B cell (primary cell): ENCODE measurements around the gene BRD3. TPM values are rescaled to one million over a fixed set of nuclear protein-coding genes. Genes with fewer than 3 reads are reported as not detected.

Experiments used
- ATAC-seq: fragments of 200-7000 bp; cut with Tn5 transposase; one replicate; pipeline ENCODE4 v1.10.0; 2021; ENCODE audit warnings: low read depth, mild to moderate bottlenecking, moderate number of reproducible peaks, moderate library complexity
- CTCF ChIA-PET: fragments of 350-600 bp; sonication (Branson Sonifier 250); formaldehyde crosslinking; loops from one replicate; lab custom pipeline; 2021; ENCODE audit warnings: antibody characterized with exemption, inconsistent platforms; lab: Charles Lee
- POLR2A ChIA-PET: fragments of 350-600 bp; sonication (Branson Sonifier 250); formaldehyde crosslinking; loops from one replicate; lab custom pipeline; 2021; ENCODE audit warnings: antibody characterized with exemption; lab: Charles Lee
- DNase-seq: peaks from one replicate; pipeline ENCODE4 v3.0.0; 2013
- H2AFZ ChIP-seq: 2 replicates; pipeline ENCODE4 v1.6.1; 2012; ENCODE audit warnings: mild to moderate bottlenecking, low read depth, low read length; ENCODE audit not compliant: insufficient read depth, poor library complexity, severe bottlenecking
- H3K27ac ChIP-seq, 2 donors: 1 replicate in 1 of 2; 2 replicates in 1 of 2; pipeline ENCODE4 v1.5.1; 2012 to 2013; ENCODE audit warnings: low read length in 2 of 2, mild to moderate bottlenecking in 2 of 2, moderate library complexity in 1 of 2
- H3K27me3 ChIP-seq, 4 experiments: fragments of 200-600 bp in 1 of 4; sonication (generic) in 1 of 4; replicated peaks in 1 of 4; 1 replicate in 2 of 4; 2 replicates in 2 of 4; pipeline versions ENCODE4 v1.6.1 to v1.7.0; 2013 to 2016; ENCODE audit warnings: low read length in 3 of 4, mild to moderate bottlenecking in 2 of 4, mixed read lengths in 1 of 4, moderate library complexity in 1 of 4; ENCODE audit not compliant: insufficient read depth in 4 of 4, control insufficient read depth in 3 of 4; ENCODE audit errors: control extremely low read depth in 1 of 4
- H3K36me3 ChIP-seq, 2 experiments: replicated peaks in 1 of 2; 1 replicate in 1 of 2; 2 replicates in 1 of 2; pipeline versions ENCODE4 v1.6.1 to v1.7.1; 2013; ENCODE audit warnings: low read length in 1 of 2; ENCODE audit not compliant: insufficient read depth in 2 of 2, control insufficient read depth in 1 of 2; ENCODE audit errors: control extremely low read depth in 1 of 2, extremely low read depth in 1 of 2
- H3K4me1 ChIP-seq, 2 donors: fragments of 200-600 bp in 1 of 2; sonication (generic) in 1 of 2; 1 replicate in 1 of 2; 2 replicates in 1 of 2; pipeline versions ENCODE4 v1.5.1 to v1.6.1; 2013 to 2017; ENCODE audit warnings: low read length in 2 of 2; ENCODE audit not compliant: control insufficient read depth in 2 of 2, insufficient read depth in 2 of 2
- H3K4me2 ChIP-seq: replicated peaks from 2 replicates; pipeline ENCODE3; 2012; ENCODE audit warnings: mild to moderate bottlenecking, low read depth, low read length; ENCODE audit not compliant: poor library complexity, severe bottlenecking
- H3K4me3 ChIP-seq, 5 experiments: fragments of 200-600 bp in 1 of 5; sonication (generic) in 1 of 5; 1 replicate in 3 of 5; 2 replicates in 2 of 5; pipeline versions ENCODE4 v1.5.1 to v1.7.0; 2011 to 2016; ENCODE audit warnings: low read length in 4 of 5, mild to moderate bottlenecking in 4 of 5, low read depth in 2 of 5, control low read depth in 1 of 5, moderate library complexity in 1 of 5; ENCODE audit not compliant: insufficient read depth in 1 of 5; ENCODE audit errors: control extremely low read depth in 1 of 5, extremely low read depth in 1 of 5
- H3K79me2 ChIP-seq: fragments of 200-600 bp; sonication (generic); one replicate; pipeline ENCODE4 v1.6.0; 2016; ENCODE audit warnings: low read length; ENCODE audit not compliant: control insufficient read depth, insufficient read depth
- H3K9ac ChIP-seq: fragments of 200-600 bp; sonication (generic); 2 replicates; pipeline ENCODE4 v1.6.1; 2017; ENCODE audit warnings: mild to moderate bottlenecking, low read length, moderate library complexity
- H3K9me3 ChIP-seq, 3 donors: one replicate each; pipeline versions ENCODE4 v1.6.1 to v1.7.1; 2013; ENCODE audit warnings: low read length in 2 of 3; ENCODE audit not compliant: control insufficient read depth in 2 of 3, insufficient read depth in 1 of 3; ENCODE audit errors: control extremely low read depth in 1 of 3
- H4K20me1 ChIP-seq: 2 replicates; pipeline ENCODE4 v1.6.0; 2012; ENCODE audit warnings: mild to moderate bottlenecking, low read length; ENCODE audit not compliant: insufficient read depth, control insufficient read depth, poor library complexity, severe bottlenecking
- H3K27ac Mint-ChIP-seq: one replicate; pipeline ENCODE4 v1.8.0; 2021; ENCODE audit warnings: mixed read lengths
- H3K27me3 Mint-ChIP-seq: one replicate; pipeline ENCODE4 v1.8.0; 2021; ENCODE audit warnings: mixed read lengths
- H3K4me1 Mint-ChIP-seq: one replicate; pipeline ENCODE4 v1.8.0; 2021; ENCODE audit warnings: mixed read lengths
- H3K4me3 Mint-ChIP-seq: one replicate; pipeline ENCODE4 v1.8.0; 2021; ENCODE audit warnings: mixed read lengths
- H3K9me3 Mint-ChIP-seq: one replicate; pipeline ENCODE4 v1.8.0; 2022; ENCODE audit warnings: mixed read lengths; ENCODE audit not compliant: insufficient read depth
- CTCF ChIP-seq: fragments of 200-600 bp; IDR thresholded peaks from one replicate; pipeline ENCODE4 v1.8.0; 2022; ENCODE audit warnings: antibody characterized with exemption, mild to moderate bottlenecking
- EZH2 ChIP-seq: IDR thresholded peaks from 2 replicates; pipeline ENCODE4 v1.6.1; 2012; ENCODE audit warnings: borderline replicate concordance, low read depth, mild to moderate bottlenecking, moderate library complexity, low read length; ENCODE audit not compliant: insufficient read depth, poor library complexity, severe bottlenecking
- WGBS: methylation state at CpG from one replicate; pipeline ENCODE4 v1.1.5; 2013; ENCODE audit warnings: missing lambda C conversion rate; ENCODE audit not compliant: insufficient coverage; 5-methylcytosine and 5-hydroxymethylcytosine counted together
- intact Hi-C: fragments of 100-400 bp; cut with micrococcal nuclease; formaldehyde crosslinking; loops from one replicate; pipeline ENCODE4 v1.10.0; 2022
- polyA plus RNA-seq: library from polyadenylated mRNA; depleted of rRNA; stranded (reverse); fragments of >200 nt; gene quantifications from 2 replicates; pipeline ENCODE4 v1.2.3, GENCODE V29; 2012
- total RNA-seq, 2 donors: library from RNA; stranded (reverse); fragments of 120-200 nt in 1 of 2; gene quantifications; 1 replicate in 1 of 2; 2 replicates in 1 of 2; pipeline versions ENCODE4 v1.2.3 to v1.2.4, GENCODE V29; 2013 to 2022

Gene BRD3
- total and polyA plus RNA-seq, 2 donors (not counting 1 experiment from before 2014, with no cell fraction given), result 8.9 to 38.0 TPM

- no peak for ATAC-seq
- Histone ChIP-seq H3K4me1 (peaks cover 0 to 3% of the 10 kb centered on the region in 2 donors), H3K4me3 (no peak overlapping the region), H3K27ac (no peak overlapping the region), H3K79me2 (peaks cover 29% of the 10 kb centered on the region), H3K9ac (no peak overlapping the region), H3K27me3 (no peaks in the 10 kb centered on the region), H3K9me3 (no peaks in the 10 kb centered on the region), H4K20me1 (peaks cover 59% of the 10 kb centered on the region), H3K36me3 (peaks cover 0 to 77% of the 10 kb centered on the region in 2 experiments), H2AFZ (no peak overlapping the region), H3K4me2 (no peak overlapping the region)
- no peak for TF ChIP-seq EZH2
- TF ChIP-seq CTCF, result no peak
- Mint-ChIP-seq H3K4me3 (no peak overlapping the region), H3K4me1 (peaks cover 1% of the 10 kb centered on the region), H3K9me3 (no peaks in the 10 kb centered on the region), H3K27me3 (no peaks in the 10 kb centered on the region), H3K27ac (no peak overlapping the region)
- no peak for DNase-seq
- WGBS, result 96% methylated on average over 27 of the region's 28 CpGs
- ChIA-PET CTCF (no interaction called here), POLR2A (no interaction called here)
- intact Hi-C loops, result no loop called here
Observed at GRCh38 chr9:134049772-134050588, 17.8 kb downstream of the BRD3 start.

- no peak overlapping the region for H3K27ac Mint-ChIP-seq
- H3K4me2 ChIP-seq, result no peak overlapping the region
- POLR2A ChIA-PET, result no interaction called here
Observed at GRCh38 chr9:134049236-134049635, 18.6 kb downstream of the BRD3 start.

More at GRCh38 chr9:134049236-134049635, 18.6 kb downstream of the BRD3 start:
- Histone ChIP-seq H3K27me3 (no peaks in the 10 kb centered on the region), H3K79me2 (peaks cover 22% of the 10 kb centered on the region), H2AFZ (no peak overlapping the region), H4K20me1 (peaks cover 56% of the 10 kb centered on the region), H3K4me3 (no peak overlapping the region), H3K27ac (no peak overlapping the region), H3K9ac (no peak overlapping the region), H3K36me3 (peaks cover 0 to 84% of the 10 kb centered on the region in 2 experiments), H3K4me1 (no peaks in the 10 kb centered on the region), H3K9me3 (no peaks in the 10 kb centered on the region)
- H3K4me3 Mint-ChIP-seq, result no peak overlapping the region
- CTCF ChIA-PET, result no interaction called here
- no peak for DNase-seq
- intact Hi-C loops, result no loop called here
- no peaks in the 10 kb centered on the region for H3K27me3 Mint-ChIP-seq
- WGBS, result 93% methylated on average over 20 of the region's 20 CpGs
- H3K9me3 Mint-ChIP-seq, result no peaks in the 10 kb centered on the region
- no peaks in the 10 kb centered on the region for H3K4me1 Mint-ChIP-seq
- no peak for ATAC-seq
- no peak for TF ChIP-seq EZH2
- no peak for TF ChIP-seq CTCF
